IMR-90 (cell line): ENCODE measurements around the gene DLGAP4. TPM values are rescaled to one million over a fixed set of nuclear protein-coding genes. Genes with fewer than 3 reads are reported as not detected.

Experiments used
- ATAC-seq: fragments of 200-7000 bp; cut with Tn5 transposase; 2 replicates; pipeline ENCODE4 v1.9.1; 2020; ENCODE audit warnings: low read depth, mild to moderate bottlenecking, moderate library complexity
- BruUV-seq: library from RNA; stranded (reverse); fragments of 400-500 nt; replicated peaks from 2 replicates; lab custom pipeline; 2021; lab: Mats Ljungman, UMichigan
- CTCF ChIA-PET: fragments of 300-600 bp; formaldehyde crosslinking; extraction: SDS; loops from one replicate; lab custom pipeline; 2021; ENCODE audit warnings: antibody characterized with exemption; lab: Yijun Ruan, JAX
- POLR2A ChIA-PET: fragments of 300-600 bp; sonication (Branson Sonifier 250); formaldehyde crosslinking; loops from one replicate; lab custom pipeline; 2022; ENCODE audit warnings: antibody characterized with exemption; ENCODE audit not compliant: unreplicated experiment; lab: Charles Lee
- DNase-seq: peaks from one replicate; pipeline ENCODE4 v3.0.0; 2013
- H2AFZ ChIP-seq: replicated peaks from 2 replicates; pipeline ENCODE3; 2013; ENCODE audit warnings: low read length, mild to moderate bottlenecking; ENCODE audit not compliant: poor library complexity
- H2AK5ac ChIP-seq: 2 replicates; pipeline ENCODE4 v1.6.1; 2013; ENCODE audit warnings: low read depth, low read length, inconsistent platforms
- H2AK9ac ChIP-seq: replicated peaks from 2 replicates; pipeline ENCODE3; 2013; ENCODE audit warnings: mild to moderate bottlenecking, low read depth, low read length, moderate library complexity; ENCODE audit not compliant: poor library complexity
- H2BK120ac ChIP-seq: 2 replicates; pipeline ENCODE4 v1.6.1; 2013; ENCODE audit warnings: low read depth, low read length, inconsistent platforms
- H2BK15ac ChIP-seq: 3 replicates; pipeline ENCODE4 v1.6.1; 2013; ENCODE audit warnings: low read depth, low read length, inconsistent platforms
- H2BK20ac ChIP-seq: 2 replicates; pipeline ENCODE4 v1.6.1; 2013; ENCODE audit warnings: low read depth, mild to moderate bottlenecking, inconsistent platforms, low read length, moderate library complexity
- H2BK5ac ChIP-seq: 2 replicates; pipeline ENCODE4 v1.6.1; 2013; ENCODE audit warnings: mild to moderate bottlenecking, low read depth, low read length, inconsistent platforms; ENCODE audit not compliant: poor library complexity, severe bottlenecking
- H3K14ac ChIP-seq: replicated peaks from 2 replicates; pipeline ENCODE4 v1.6.1; 2013; ENCODE audit warnings: low read depth, low read length, inconsistent platforms
- H3K18ac ChIP-seq: 2 replicates; pipeline ENCODE4 v1.6.1; 2013; ENCODE audit warnings: low read depth, low read length, control low read depth
- H3K23ac ChIP-seq: 2 replicates; pipeline ENCODE4 v1.6.1; 2013; ENCODE audit warnings: low read depth, low read length, inconsistent platforms
- H3K27ac ChIP-seq: 2 replicates; pipeline ENCODE4 v1.5.1; 2013; ENCODE audit warnings: mild to moderate bottlenecking, control low read depth, low read length; ENCODE audit not compliant: insufficient read depth
- H3K27me3 ChIP-seq: 2 replicates; pipeline ENCODE4 v1.6.1; 2013; ENCODE audit warnings: low read length; ENCODE audit not compliant: control insufficient read depth, insufficient read depth
- H3K36me3 ChIP-seq: 2 replicates; pipeline ENCODE4 v1.6.1; 2013; ENCODE audit warnings: low read length, mixed read lengths; ENCODE audit not compliant: control insufficient read depth, insufficient read depth
- H3K4ac ChIP-seq: 2 replicates; pipeline ENCODE4 v1.6.1; 2013; ENCODE audit warnings: low read depth, low read length, inconsistent platforms
- H3K4me1 ChIP-seq: 2 replicates; pipeline ENCODE4 v1.6.1; 2013; ENCODE audit warnings: low read length, mixed read lengths; ENCODE audit not compliant: control insufficient read depth, insufficient read depth
- H3K4me2 ChIP-seq: 2 replicates; pipeline ENCODE4 v1.6.1; 2013; ENCODE audit warnings: low read depth, mild to moderate bottlenecking, control low read depth, low read length, moderate library complexity
- H3K4me3 ChIP-seq: 2 replicates; pipeline ENCODE4 v1.5.1; 2013; ENCODE audit warnings: low read depth, mild to moderate bottlenecking, control low read depth, low read length, moderate library complexity; ENCODE audit not compliant: insufficient read depth
- H3K56ac ChIP-seq: 2 replicates; pipeline ENCODE4 v1.6.1; 2013; ENCODE audit warnings: low read length, inconsistent platforms; ENCODE audit not compliant: insufficient read depth; ENCODE audit errors: extremely low read depth
- H3K79me1 ChIP-seq, 2 experiments: 2 replicates each; pipeline ENCODE4 v1.6.1; 2013; ENCODE audit warnings: low read length in 2 of 2, inconsistent platforms in 1 of 2, low read depth in 1 of 2
- H3K9ac ChIP-seq: 2 replicates; pipeline ENCODE4 v1.6.1; 2013; ENCODE audit warnings: low read depth, low read length, control low read depth
- H3K9me1 ChIP-seq: 2 replicates; pipeline ENCODE4 v1.6.1; 2013; ENCODE audit warnings: low read length, inconsistent platforms; ENCODE audit not compliant: insufficient read depth
- H3K9me3 ChIP-seq: 2 replicates; pipeline ENCODE4 v1.6.1; 2013; ENCODE audit warnings: low read length; ENCODE audit not compliant: control insufficient read depth, insufficient read depth
- H4K20me1 ChIP-seq: 2 replicates; pipeline ENCODE4 v1.6.1; 2013; ENCODE audit warnings: low read length, inconsistent platforms; ENCODE audit not compliant: insufficient read depth
- H4K5ac ChIP-seq: 2 replicates; pipeline ENCODE4 v1.6.1; 2013; ENCODE audit warnings: mild to moderate bottlenecking, low read depth, low read length, control low read depth
- H4K8ac ChIP-seq, 2 experiments: 2 replicates each; pipeline ENCODE4 v1.6.1; 2013; ENCODE audit warnings: low read depth in 2 of 2, low read length in 2 of 2, control low read depth in 1 of 2, inconsistent platforms in 1 of 2
- H4K91ac ChIP-seq: 2 replicates; pipeline ENCODE4 v1.6.1; 2013; ENCODE audit warnings: low read depth, low read length, inconsistent platforms; ENCODE audit not compliant: insufficient read depth
- BHLHE40 ChIP-seq: fragments of 150-350 bp; IDR thresholded peaks from 2 replicates; pipeline ENCODE4 v1.6.1; 2016; ENCODE audit warnings: mild to moderate bottlenecking, low read depth, low read length
- CEBPB ChIP-seq: IDR thresholded peaks from 2 replicates; pipeline ENCODE4 v1.6.1; 2012; ENCODE audit warnings: low read depth, low read length, improper control_type of control experiment
- CHD1 ChIP-seq: IDR thresholded peaks from 2 replicates; pipeline ENCODE4 v1.6.1; 2012; ENCODE audit warnings: low read depth, low read length, improper control_type of control experiment
- FOS ChIP-seq: fragments of 150-350 bp; IDR thresholded peaks from 2 replicates; pipeline ENCODE4 v1.6.1; 2016; ENCODE audit warnings: low read depth, low read length
- MAFK ChIP-seq: IDR thresholded peaks from 2 replicates; pipeline ENCODE4 v1.6.1; 2012; ENCODE audit warnings: low read depth, low read length, improper control_type of control experiment
- MAZ ChIP-seq: IDR thresholded peaks from 2 replicates; pipeline ENCODE4 v1.6.1; 2012; ENCODE audit warnings: low read depth, mild to moderate bottlenecking, low read length, improper control_type of control experiment, moderate library complexity, borderline replicate concordance
- MXI1 ChIP-seq: IDR thresholded peaks from 2 replicates; pipeline ENCODE4 v1.6.1; 2012; ENCODE audit warnings: low read depth, mild to moderate bottlenecking, low read length, moderate library complexity, borderline replicate concordance
- NFE2L2 ChIP-seq: fragments of 150-350 bp; IDR thresholded peaks from 2 replicates; pipeline ENCODE4 v1.6.1; 2016; ENCODE audit warnings: low read depth, mild to moderate bottlenecking, low read length
- POLR2A ChIP-seq: IDR thresholded peaks from 2 replicates; pipeline ENCODE4 v1.6.1; 2012; ENCODE audit warnings: mild to moderate bottlenecking, low read depth, low read length
- RAD21 ChIP-seq: IDR thresholded peaks from 2 replicates; pipeline ENCODE4 v1.6.1; 2012; ENCODE audit warnings: low read length, improper control_type of control experiment
- RCOR1 ChIP-seq: IDR thresholded peaks from 2 replicates; pipeline ENCODE4 v1.6.1; 2012; ENCODE audit warnings: mild to moderate bottlenecking, low read length, improper control_type of control experiment; ENCODE audit not compliant: insufficient replicate concordance
- RFX5 ChIP-seq: IDR thresholded peaks from 2 replicates; pipeline ENCODE4 v1.8.0; 2012; ENCODE audit warnings: low read depth, mild to moderate bottlenecking, low read length, moderate library complexity
- SMC3 ChIP-seq: fragments of 150-350 bp; IDR thresholded peaks from 2 replicates; pipeline ENCODE4 v1.6.1; 2016; ENCODE audit warnings: low read depth, mild to moderate bottlenecking, antibody characterized with exemption, low read length, moderate library complexity
- WGBS, 2 experiments: methylation state at CpG; one replicate each; pipeline versions ENCODE4 v1.1.5 to v1.1.7; 2013; ENCODE audit warnings: missing lambda C conversion rate in 2 of 2; ENCODE audit not compliant: insufficient read length in 1 of 2; ENCODE audit errors: extremely low coverage in 2 of 2; 5-methylcytosine and 5-hydroxymethylcytosine counted together
- dilution Hi-C: fragments of 300-500 bp; cut with HindIII; formaldehyde crosslinking; loops from one replicate; pipeline ENCODE4 v1.14.3; 2018; ENCODE audit warnings: low sequenced_read_pairs; ENCODE audit not compliant: unreplicated experiment
- in situ Hi-C: fragments of 300-500 bp; cut with MboI; formaldehyde crosslinking; loops from 3 replicates; pipeline ENCODE4 v1.14.3; 2019; ENCODE audit warnings: low sequenced_read_pairs, inconsistent platforms, mixed read lengths
- intact Hi-C: fragments of 100-400 bp; cut with micrococcal nuclease; formaldehyde crosslinking; loops from 2 replicates; pipeline ENCODE4 v1.10.0; 2022
- polyA plus RNA-seq, 3 experiments: library from polyadenylated mRNA; depleted of rRNA; stranded (reverse); fragments of >200 nt; gene quantifications; 2 replicates each; pipeline ENCODE4 v1.2.3, GENCODE V29; 2012; ENCODE audit warnings: low replicate concordance in 1 of 3
- total RNA-seq: library from RNA; depleted of rRNA; stranded (reverse); fragments of >200 nt; gene quantifications from 2 replicates; pipeline ENCODE4 v1.2.3, GENCODE V29; 2012
- TF ChIP-seq, protein P1 (sequence below): conservative IDR thresholded peaks from 2 replicates; pipeline ENCODE4 v1.5.1; 2012; ENCODE audit warnings: mild to moderate bottlenecking, low read depth, low read length, improper control_type of control experiment
- TF ChIP-seq, protein P2 (sequence below): fragments of 150-350 bp; IDR thresholded peaks from 2 replicates; pipeline ENCODE4 v1.6.1; 2017; ENCODE audit warnings: mild to moderate bottlenecking, antibody characterized with exemption, low read length, low read depth

Gene DLGAP4
- total and polyA plus RNA-seq, 2 of the 4 experiments (the other 2 are of a cell fraction), result 32.3 to 73.2 TPM

DNA sequence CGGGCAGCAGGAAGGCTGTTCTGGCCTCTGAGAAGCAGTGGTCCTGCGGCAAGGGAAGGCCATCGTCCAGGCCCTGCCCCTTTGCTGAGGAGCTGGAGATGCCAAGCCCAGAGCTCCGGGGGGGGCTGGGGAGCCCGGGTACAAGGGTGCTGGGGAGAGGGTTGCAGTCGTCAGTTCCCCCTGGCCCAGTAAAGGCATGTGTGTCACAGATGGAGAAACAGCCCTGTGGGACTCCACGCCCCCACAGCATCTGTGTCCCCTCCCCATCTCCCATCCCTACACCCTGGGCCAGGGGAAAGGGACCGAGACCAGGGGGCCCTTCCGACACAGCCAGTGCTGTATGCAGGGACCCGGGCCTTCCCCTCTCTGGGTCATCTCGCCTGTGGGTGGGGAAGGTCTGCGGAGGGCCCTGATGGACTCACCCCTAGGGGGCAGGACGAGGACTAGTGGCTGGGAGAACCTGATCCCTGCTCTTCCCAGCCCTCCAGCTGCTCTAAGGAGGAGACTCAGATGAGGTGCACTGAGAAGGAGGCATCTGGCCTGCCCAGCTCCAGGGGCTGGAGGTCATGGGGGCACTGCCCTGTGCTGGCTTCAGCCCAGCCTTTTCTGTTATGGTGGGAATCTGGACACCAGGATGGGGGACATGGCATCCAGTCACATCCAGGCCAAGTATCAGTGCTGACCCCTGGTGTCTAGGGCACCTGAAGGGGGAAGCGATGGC is 235.8 kb downstream of the DLGAP4 start:
- no TSS peak for BruUV-seq
- DNase-seq (peak; percentile 70), ATAC-seq (peak; percentile 51)
- intact Hi-C loops, result loop anchor here (2.0 to 5.0 kb wide), 2 partner anchors 79 to 330 kb away; no protein-coding TSS in a partner anchor
- Histone ChIP-seq H2AFZ (peak overlapping the region; percentile 93), H4K8ac (peak overlapping the region; percentile 97 to 99), H2BK5ac (peak overlapping the region; percentile 99), H4K5ac (peak overlapping the region; percentile 85), H3K9ac (peak overlapping the region; percentile 99), H4K91ac (peak overlapping the region; percentile 98), H3K18ac (peak overlapping the region; percentile 91), H3K4me3 (peak overlapping the region; percentile 89), H2BK20ac (peak overlapping the region; percentile 12; the same call in 1 of the 2 replicates), H3K79me1 (peaks cover 16 to 59% of the 10 kb centered on the region in 2 experiments; a peak in 3 of 4 replicates), H3K27ac (peak overlapping the region; percentile 99), H3K9me1 (peaks cover 20% of the 10 kb centered on the region), H3K23ac (peak overlapping the region; percentile 98), H3K4ac (peak overlapping the region; percentile 99), H3K4me2 (peak overlapping the region; percentile 79), H3K36me3 (peaks cover 23% of the 10 kb centered on the region), H3K56ac (peak overlapping the region; percentile 96), H2AK5ac (peak overlapping the region; percentile 100), H3K14ac (peak overlapping the region; percentile 100), H3K9me3 (no peaks in the 10 kb centered on the region), H4K20me1 (peaks cover 55% of the 10 kb centered on the region), H2BK120ac (peak overlapping the region; percentile 87), H3K27me3 (no peaks in the 10 kb centered on the region), H2AK9ac (peak overlapping the region; percentile 100), H2BK15ac (peak overlapping the region; percentile 59; the same call in 1 of the 3 replicates), H3K4me1 (peaks cover 27% of the 10 kb centered on the region)
- TF ChIP-seq CHD1 (no peak), RCOR1 (peak; percentile 47), MXI1 (no peak; the same call in 1 of the 2 replicates), POLR2A (peak; percentile 29; the same call in 1 of the 2 replicates), FOS (no peak), MAZ (peak; percentile 64; the same call in 1 of the 2 replicates), BHLHE40 (no peak), SMC3 (no peak; the same call in 1 of the 2 replicates), NFE2L2 (no peak), CEBPB (no peak), RFX5 (no peak), MAFK (no peak), RAD21 (peak; percentile 39; the same call in 1 of the 2 replicates)
- TF ChIP-seq, protein P1, sequence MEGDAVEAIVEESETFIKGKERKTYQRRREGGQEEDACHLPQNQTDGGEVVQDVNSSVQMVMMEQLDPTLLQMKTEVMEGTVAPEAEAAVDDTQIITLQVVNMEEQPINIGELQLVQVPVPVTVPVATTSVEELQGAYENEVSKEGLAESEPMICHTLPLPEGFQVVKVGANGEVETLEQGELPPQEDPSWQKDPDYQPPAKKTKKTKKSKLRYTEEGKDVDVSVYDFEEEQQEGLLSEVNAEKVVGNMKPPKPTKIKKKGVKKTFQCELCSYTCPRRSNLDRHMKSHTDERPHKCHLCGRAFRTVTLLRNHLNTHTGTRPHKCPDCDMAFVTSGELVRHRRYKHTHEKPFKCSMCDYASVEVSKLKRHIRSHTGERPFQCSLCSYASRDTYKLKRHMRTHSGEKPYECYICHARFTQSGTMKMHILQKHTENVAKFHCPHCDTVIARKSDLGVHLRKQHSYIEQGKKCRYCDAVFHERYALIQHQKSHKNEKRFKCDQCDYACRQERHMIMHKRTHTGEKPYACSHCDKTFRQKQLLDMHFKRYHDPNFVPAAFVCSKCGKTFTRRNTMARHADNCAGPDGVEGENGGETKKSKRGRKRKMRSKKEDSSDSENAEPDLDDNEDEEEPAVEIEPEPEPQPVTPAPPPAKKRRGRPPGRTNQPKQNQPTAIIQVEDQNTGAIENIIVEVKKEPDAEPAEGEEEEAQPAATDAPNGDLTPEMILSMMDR, result peak; percentile 59
- TF ChIP-seq, protein P2, sequence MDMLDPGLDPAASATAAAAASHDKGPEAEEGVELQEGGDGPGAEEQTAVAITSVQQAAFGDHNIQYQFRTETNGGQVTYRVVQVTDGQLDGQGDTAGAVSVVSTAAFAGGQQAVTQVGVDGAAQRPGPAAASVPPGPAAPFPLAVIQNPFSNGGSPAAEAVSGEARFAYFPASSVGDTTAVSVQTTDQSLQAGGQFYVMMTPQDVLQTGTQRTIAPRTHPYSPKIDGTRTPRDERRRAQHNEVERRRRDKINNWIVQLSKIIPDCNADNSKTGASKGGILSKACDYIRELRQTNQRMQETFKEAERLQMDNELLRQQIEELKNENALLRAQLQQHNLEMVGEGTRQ, result no peak
- ChIA-PET CTCF (interaction anchor here (0.8 kb wide), 1 partner anchor 204 kb away, joined by 3 read pairs; the partner anchor contains the start of gene NDRG3), POLR2A (interaction anchor here (0.6 to 1.0 kb wide), 2 partner anchors 9 to 26 kb away, joined by 3 read pairs; no protein-coding TSS in a partner anchor)
- dilution Hi-C loops, result no loop called here
- in situ Hi-C loops, result no loop called here
- whole genome bisulfite sequencing, 2 experiments, result 0% methylated on average over 1 of the region's 14 CpGs; no CpG with 5 or more reads in 1 of the 2 experiments
